ENCODE results near the gene OPRM1. TPM values are rescaled to one million over a fixed set of nuclear protein-coding genes. Genes with fewer than 3 reads are reported as not detected.

Gene OPRM1
- total RNA-seq, 2 donors from 2014 or later: 3.1 TPM; not detected in 1

GRCh38 chr6:154229786-154230185 lies 190.7 kb downstream of the OPRM1 start:
- no peaks in the 10 kb centered on the region for H3K9me3 ChIP-seq
- ATAC-seq: no peak
- H3K4me3 ChIP-seq: no peak overlapping the region
- 79 to 83% methylated on average over 6 of the region's 6 CpGs for WGBS, 2 donors
- TF ChIP-seq CTCF (IDR thresholded peaks at IDR 0.05): no peak
- H3K27ac ChIP-seq: no peak overlapping the region
- no peaks in the 10 kb centered on the region for H3K36me3 ChIP-seq (replicated peaks in 1 of 2; ENCODE audit: insufficient read depth in 1 of 2, low read depth in 2 of 2)
- no peaks in the 10 kb centered on the region for H3K27me3 ChIP-seq
- no peaks in the 10 kb centered on the region for H3K4me1 ChIP-seq
- intact Hi-C loops (cut with DNase I): no loop called here
- DNase-seq: no peak

- no peak for TF ChIP-seq POLR2A (IDR thresholded peaks at IDR 0.05)
- TF ChIP-seq CTCF (IDR thresholded peaks at IDR 0.05): no peak
- Histone ChIP-seq H3K36me3 (replicated peaks in 1 of 2; ENCODE audit: insufficient read depth in 1 of 2, low read depth in 2 of 2) (no peaks in the 10 kb centered on the region), H3K4me3 (no peak overlapping the region), H3K27ac (no peak overlapping the region), H3K27me3 (no peaks in the 10 kb centered on the region), H3K9me3 (no peaks in the 10 kb centered on the region), H3K4me1 (no peaks in the 10 kb centered on the region)
- 78 to 86% methylated on average over 3 of the region's 3 CpGs for WGBS, 2 donors
- DNase-seq (no peak), ATAC-seq (no peak)
- intact Hi-C loops (cut with DNase I): no loop called here
These were observed 191.4 kb downstream of the OPRM1 start for GRCh38 chr6:154230393-154230792.

GRCh38 chr6:154230910-154231595 lies 192.0 kb downstream of the OPRM1 start:
- H3K4me1 ChIP-seq: no peaks in the 10 kb centered on the region
- DNase-seq (no peak), ATAC-seq (no peak)
- no peaks in the 10 kb centered on the region for H3K27me3 ChIP-seq
- intact Hi-C loops (cut with DNase I): no loop called here
- H3K4me3 ChIP-seq: no peak overlapping the region
- no peaks in the 10 kb centered on the region for H3K36me3 ChIP-seq (replicated peaks in 1 of 2; ENCODE audit: insufficient read depth in 1 of 2, low read depth in 2 of 2)
- no peak overlapping the region for H3K27ac ChIP-seq
- WGBS, 2 donors: 92 to 96% methylated on average over 5 of the region's 5 CpGs
- no peaks in the 10 kb centered on the region for H3K9me3 ChIP-seq
- no peak for TF ChIP-seq CTCF (IDR thresholded peaks at IDR 0.05)
- no peak for TF ChIP-seq POLR2A (IDR thresholded peaks at IDR 0.05)

GRCh38 chr6:154232013-154232910 lies 193.2 kb downstream of the OPRM1 start:
- TF ChIP-seq CTCF (IDR thresholded peaks at IDR 0.05) (no peak), POLR2A (IDR thresholded peaks at IDR 0.05) (no peak)
- WGBS, 2 donors: 67 to 85% methylated on average over 7 of the region's 7 CpGs
- Histone ChIP-seq H3K4me3 (no peak overlapping the region), H3K27ac (no peak overlapping the region), H3K4me1 (no peaks in the 10 kb centered on the region), H3K27me3 (no peaks in the 10 kb centered on the region), H3K9me3 (no peaks in the 10 kb centered on the region), H3K36me3 (replicated peaks in 1 of 2; ENCODE audit: insufficient read depth in 1 of 2, low read depth in 2 of 2) (no peaks in the 10 kb centered on the region)
- intact Hi-C loops (cut with DNase I): no loop called here
- no peak for ATAC-seq
- no peak for DNase-seq

All from body of pancreas (tissue), 4 donors.